NCI-H2029 (cell line): Measurements from ENCODE around the gene POLR2C.

ENCODE experiments used
- DNase-seq: peaks from one replicate; lab custom pipeline; 2025; lab: John Stamatoyannopoulos, UW

Gene POLR2C

DNA sequence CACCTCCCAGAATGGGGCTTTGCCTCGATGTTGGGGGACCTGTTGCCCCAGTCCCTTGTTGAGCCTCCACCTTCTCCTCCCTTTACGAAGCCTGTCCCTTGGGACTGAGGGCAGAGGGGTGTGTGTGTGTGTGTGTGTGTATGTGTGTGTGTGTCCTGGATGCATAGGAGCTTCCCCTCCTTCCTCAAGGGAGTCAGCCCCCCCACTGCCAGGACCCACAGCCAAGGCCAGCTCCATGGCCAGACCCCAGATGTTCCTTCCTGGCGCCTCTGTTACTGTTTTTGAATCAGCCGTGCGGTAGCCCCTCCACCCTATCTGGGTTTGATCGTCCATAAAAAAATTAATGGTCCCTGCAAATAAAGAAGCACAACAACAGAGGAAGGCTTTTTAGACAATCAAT lies 41.5 kb downstream of the POLR2C start:
- DNase-seq: no peak

DNA sequence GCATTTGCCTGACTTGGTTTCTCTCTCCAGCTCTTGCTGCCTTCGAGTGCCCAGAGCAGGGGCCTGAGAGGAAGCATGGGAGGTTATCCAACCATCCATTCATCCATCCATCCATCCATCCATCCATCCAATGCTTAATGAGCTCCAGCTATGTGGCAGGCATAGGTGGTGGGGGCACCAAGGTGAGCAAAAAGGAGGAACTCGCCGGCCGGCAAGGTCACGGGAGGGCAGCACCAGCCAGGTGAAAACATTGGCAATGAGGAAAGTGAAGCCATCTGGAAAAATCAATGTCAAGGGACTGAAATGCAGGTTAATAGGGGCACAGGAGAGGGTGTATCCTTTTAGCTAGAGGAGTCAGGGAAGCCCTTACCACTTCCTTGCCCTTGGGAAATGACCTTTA lies 42.0 kb downstream of the POLR2C start:
- DNase-seq: no peak

DNA sequence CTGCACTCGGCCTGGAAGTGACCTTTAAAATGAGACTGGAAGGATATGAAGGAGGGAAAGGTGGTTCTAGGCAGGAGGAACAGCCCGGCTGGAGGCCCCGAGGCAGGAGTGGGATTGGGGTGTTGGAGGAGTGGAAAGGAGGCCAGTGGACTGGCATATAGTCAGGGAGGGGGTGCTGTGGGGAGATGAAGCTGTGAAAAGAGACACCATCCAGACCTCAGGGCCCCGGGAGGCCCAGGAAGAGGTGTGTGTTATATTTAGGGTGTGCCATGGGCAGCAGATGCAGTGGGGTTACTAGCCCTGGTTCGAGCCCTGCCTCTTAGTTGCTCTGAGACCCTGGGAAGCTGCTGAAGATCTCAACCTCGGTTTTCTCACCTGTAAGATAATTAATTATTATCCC lies 42.7 kb downstream of the POLR2C start:
- DNase-seq: no peak

DNA sequence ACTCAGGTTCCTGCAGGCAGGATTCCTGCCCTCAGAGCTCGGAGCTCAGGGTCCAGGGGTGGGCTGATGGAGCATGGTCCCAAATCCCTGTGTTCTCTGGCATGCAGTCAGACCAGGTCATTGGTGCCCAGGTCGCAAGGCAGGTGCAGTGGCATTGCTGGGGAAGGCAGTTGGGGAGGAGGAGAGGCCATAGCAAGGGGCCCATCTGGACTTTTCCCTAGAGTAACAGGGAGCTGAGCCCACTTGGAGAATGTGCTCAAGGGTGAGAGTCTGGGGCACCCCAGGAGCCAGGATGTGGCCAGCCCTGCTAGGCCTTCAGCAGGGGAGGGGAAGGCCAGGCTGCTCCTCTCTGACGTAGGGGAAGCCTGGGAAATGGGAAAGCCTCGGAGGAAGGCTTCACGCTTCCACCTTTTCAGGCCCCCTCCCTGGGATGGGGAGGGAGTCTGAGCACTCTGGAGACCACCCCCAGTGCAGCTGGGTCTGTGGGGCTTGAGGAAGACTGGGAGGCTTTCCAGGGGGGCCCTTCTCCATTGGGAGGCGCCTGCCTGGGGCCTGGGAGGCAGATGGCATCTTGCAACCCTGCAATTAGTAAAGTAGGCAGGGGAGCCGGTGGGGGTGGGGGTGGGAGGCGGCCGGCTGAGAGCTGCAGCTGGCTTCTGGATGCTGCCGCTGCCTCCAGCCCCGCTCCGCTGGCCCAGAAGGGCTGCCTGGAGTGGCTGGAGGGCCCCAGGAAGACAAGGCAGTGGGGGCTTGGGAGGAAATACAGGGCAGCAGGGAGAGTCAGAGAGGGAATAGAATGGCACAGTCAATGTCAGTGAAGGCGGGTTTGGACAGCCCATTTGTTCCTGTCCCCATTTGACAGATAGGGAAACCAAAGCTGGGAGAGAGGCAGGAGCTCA lies 44.9 kb downstream of the POLR2C start:
- DNase-seq: no peak

DNA sequence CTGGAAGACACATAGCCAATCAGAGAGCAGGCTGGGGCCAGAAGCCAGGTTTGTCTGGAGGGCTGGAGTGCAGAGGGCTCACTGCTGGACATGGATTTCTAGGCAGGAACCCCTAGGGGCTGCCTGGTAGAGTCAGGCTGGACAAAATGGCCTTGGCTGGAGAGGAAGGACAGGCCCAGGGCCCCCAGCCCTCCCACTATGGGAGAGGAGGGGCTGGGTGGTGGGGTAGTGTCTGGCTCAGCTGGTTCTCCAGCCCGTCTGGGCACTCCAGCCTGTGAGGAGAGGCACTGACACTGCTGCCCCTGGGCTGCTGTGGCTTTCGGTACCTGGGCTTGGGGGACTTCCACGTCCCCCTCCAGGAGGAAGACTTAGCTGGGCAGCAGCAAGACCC lies 45.6 kb downstream of the POLR2C start:
- DNase-seq: no peak

- DNase-seq: no peak
Measured at GRCh38 chr16:57509231-57509923, 46.9 kb downstream of the POLR2C start.

- DNase-seq: no peak
Measured at GRCh38 chr16:57510016-57510871, 47.8 kb downstream of the POLR2C start.

DNA sequence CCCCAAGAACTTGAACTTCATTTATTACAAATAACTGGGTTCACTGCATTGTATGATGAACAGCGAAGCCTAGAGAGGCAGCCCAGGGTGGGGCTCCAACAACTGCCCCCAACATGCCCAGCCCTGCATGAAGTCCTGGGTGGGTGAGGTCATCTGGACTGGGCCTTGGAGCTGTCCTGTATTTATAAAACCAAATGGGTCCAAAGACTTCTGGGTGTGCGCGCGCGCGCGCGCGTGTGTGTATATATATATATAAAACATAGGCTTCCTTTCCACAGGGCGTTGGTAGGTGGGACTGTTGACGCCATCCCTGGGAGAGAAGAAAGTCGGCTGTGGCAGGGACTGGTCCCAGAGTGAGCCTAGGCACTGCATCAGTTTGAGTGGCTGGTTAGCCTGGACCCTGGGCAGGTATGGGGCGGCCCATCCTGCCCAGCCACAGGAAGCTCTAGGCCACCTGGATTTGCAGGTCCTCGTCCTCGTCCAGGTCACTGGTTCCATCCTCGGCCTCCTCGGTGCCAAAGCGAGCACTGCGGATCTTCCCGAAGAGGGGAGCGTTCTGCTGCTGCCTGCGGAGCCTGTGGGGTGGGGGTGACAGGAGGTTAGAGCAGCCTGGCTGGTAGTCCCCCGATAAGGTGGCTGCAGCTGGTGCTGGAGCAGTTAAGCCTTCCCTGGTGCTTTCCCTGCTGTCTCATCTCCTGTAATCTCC lies 50.0 kb downstream of the POLR2C start:
- no peak for DNase-seq

GRCh38 chr16:57513371-57514102 lies 51.1 kb downstream of the POLR2C start:
- no peak for DNase-seq

- no peak for DNase-seq
Measured at GRCh38 chr16:57514371-57514770, 51.9 kb downstream of the POLR2C start.

- DNase-seq: no peak
Measured at GRCh38 chr16:57514791-57515600, 52.5 kb downstream of the POLR2C start.

GRCh38 chr16:57516176-57516725 lies 53.8 kb downstream of the POLR2C start:
- DNase-seq: no peak

DNA sequence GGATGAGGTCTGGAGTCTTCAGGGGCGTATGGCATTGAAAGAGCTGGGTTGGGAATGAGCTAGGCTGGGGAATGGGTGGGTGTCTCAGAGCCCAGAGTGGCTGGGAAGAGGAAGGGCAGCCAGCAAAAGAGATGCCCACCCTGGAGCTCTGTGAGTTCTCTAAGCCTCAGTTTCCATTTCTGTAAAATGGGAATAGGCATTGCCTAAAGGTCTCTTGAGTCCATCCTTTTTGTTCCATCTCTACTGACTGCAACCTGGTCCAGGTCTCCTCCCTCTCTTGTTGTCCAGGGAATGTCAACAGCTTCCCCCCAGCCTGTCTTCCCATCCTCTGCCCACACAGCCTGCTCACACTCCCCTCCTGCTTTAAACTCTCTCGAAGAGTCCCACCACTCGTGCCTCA lies 54.3 kb downstream of the POLR2C start:
- no peak for DNase-seq

DNA sequence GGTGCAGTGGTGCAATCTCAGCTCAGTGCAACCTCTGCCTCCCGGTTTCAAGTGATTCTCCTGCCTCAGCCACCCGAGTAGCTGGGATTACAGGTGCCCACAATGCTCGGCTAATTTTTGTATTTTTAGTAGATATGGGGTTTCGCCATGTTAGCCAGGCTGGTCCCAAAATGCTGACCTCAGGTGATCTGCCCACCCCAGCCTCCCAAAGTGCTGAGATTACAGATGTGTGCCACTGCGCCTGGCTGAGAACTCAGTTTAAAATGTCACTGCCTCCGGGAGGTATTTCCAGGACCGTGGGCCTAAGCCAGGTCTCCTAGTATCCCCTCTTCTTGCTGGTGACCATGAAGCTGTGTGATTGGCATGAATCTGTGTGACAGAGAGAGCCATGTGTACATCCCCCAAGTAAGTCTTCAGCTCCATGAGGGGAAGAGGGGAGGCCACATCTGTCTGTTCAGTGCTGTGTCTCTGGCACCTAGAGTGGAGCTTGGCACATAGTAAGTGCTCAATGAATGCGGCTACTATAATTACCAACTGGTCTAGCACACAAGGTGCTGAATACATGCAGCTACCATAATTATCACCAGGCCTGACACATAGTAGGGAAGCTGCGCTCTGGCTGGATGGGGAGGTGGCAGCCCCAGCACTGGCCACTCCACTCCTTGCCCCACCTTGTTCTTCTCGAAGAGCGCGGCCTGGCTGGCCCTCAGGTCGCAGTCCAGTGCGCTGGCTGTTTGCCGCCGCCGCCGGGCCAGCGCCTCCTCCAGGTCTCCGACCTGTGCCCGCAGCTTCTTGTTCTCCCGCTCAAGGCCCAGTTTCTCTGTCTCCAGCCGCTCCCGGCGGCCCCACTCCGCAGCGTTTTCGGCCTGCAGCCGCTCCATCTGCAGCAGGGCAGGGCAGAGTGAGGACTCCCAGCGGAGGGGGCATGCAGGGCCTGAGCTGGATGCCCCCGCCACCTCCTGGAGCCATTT lies 55.2 kb downstream of the POLR2C start:
- no peak for DNase-seq

DNA sequence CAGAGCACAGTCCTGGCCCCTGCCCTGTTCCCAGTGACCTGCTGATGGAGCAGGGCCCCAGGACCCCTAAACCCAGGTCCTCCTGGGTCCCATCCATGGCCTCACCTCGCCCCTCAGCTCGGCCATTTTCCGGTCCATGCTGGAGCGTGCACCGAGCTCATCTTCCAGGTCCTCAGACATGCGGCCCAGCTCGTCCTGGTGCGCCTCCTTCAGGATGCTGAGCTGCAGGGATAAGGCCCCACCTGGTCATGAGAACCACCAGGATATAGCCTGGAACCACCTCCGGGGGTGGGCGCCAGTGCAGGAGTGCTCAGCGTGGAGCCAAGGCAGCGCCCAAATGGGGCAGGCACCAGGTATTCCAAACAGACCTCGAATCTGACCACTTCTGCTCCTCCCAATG lies 56.0 kb downstream of the POLR2C start:
- no peak for DNase-seq

DNA sequence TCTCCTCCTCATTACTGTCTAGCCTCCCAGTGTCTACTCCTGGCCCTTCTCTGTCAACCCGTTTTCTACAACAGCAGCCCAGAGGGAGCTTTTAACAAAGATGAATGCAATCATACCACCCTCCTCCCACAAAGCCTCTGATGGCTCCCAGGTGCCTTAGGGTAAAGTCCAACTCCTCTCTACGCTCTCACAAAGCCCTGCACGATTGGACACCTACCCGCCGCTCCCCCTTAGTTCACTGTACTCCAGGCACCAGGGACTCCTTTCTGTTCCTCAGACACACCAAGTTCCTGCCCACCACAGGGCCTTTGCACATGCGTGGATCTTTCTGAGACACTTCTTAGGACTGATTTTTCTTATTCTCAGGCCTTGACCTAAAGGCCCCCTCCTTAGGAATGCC lies 56.4 kb downstream of the POLR2C start:
- no peak for DNase-seq

GRCh38 chr16:57519796-57520360 lies 57.4 kb downstream of the POLR2C start:
- DNase-seq: peak; percentile 23
